RPMI8226 (cell line): ENCODE data around the gene ADTRP.
"Not testable (repeated sequence)": the region's sequence is repeated elsewhere in the genome, so short reads cannot be mapped to it uniquely, and the experiment has no call there.

Source experiments
- DNase-seq: peaks from one replicate; pipeline ENCODE4 v3.0.0-alpha.2; 2015

Gene ADTRP

GRCh38 chr6:11689847-11690246 is 88.8 kb downstream of the ADTRP start:
- no peak for DNase-seq

GRCh38 chr6:11689400-11689799 is 89.2 kb downstream of the ADTRP start:
- DNase-seq: not testable (repeated sequence)

GRCh38 chr6:11688425-11688709 is 90.2 kb downstream of the ADTRP start:
- no peak for DNase-seq

- DNase-seq: no peak
Measured at GRCh38 chr6:11685481-11686093, 93.0 kb downstream of the ADTRP start.

- no peak for DNase-seq
Measured at GRCh38 chr6:11684901-11685480, 93.6 kb downstream of the ADTRP start.

GRCh38 chr6:11683871-11684270 is 94.7 kb downstream of the ADTRP start:
- DNase-seq: no peak

GRCh38 chr6:11682561-11682975 is 96.0 kb downstream of the ADTRP start:
- no peak for DNase-seq

- DNase-seq: no peak
Measured at GRCh38 chr6:11681770-11682169, 96.8 kb downstream of the ADTRP start.

- no peak for DNase-seq
Measured at GRCh38 chr6:11681357-11681756, 97.2 kb downstream of the ADTRP start.

- DNase-seq: not testable (repeated sequence)
Measured at GRCh38 chr6:11680479-11680878, 98.1 kb downstream of the ADTRP start.

GRCh38 chr6:11679099-11679498 is 99.5 kb downstream of the ADTRP start:
- DNase-seq: no peak

- peak; percentile 35 for DNase-seq
Measured at GRCh38 chr6:11675601-11676000, 103.0 kb downstream of the ADTRP start.

GRCh38 chr6:11672669-11673068 is 105.9 kb downstream of the ADTRP start:
- no peak for DNase-seq

GRCh38 chr6:11672256-11672655 is 106.3 kb downstream of the ADTRP start:
- DNase-seq: no peak

GRCh38 chr6:11669696-11670095 is 108.9 kb downstream of the ADTRP start:
- no peak for DNase-seq

- DNase-seq: no peak
Measured at GRCh38 chr6:11668455-11668854, 110.1 kb downstream of the ADTRP start.

GRCh38 chr6:11667876-11668275 is 110.7 kb downstream of the ADTRP start:
- no peak for DNase-seq

GRCh38 chr6:11665604-11666326 is 112.8 kb downstream of the ADTRP start:
- no peak for DNase-seq
